Endodermal cell (in vitro differentiated cells): ENCODE results near the gene MAGEB6B. TPM values are rescaled to one million over a fixed set of nuclear protein-coding genes. Genes with fewer than 3 reads are reported as not detected.

Source experiments
- total RNA-seq, 2 donors: library from RNA; stranded (reverse); fragmentation: NEBNext Ultra II Directional in 1 of 2; extraction: Animal tissue kit (Norgen Biotek cat#: 25700) in 1 of 2; gene quantifications; 2 replicates in 1 of 2; 3 replicates in 1 of 2; pipeline ENCODE4 v1.2.1, GENCODE V29; 2021

MAGEB6B gene
- total RNA-seq, 2 donors from 2014 or later, result not detected

Other genes with a start within 250 kb of the MAGEB6B start
- not detected for gene MAGEB18, start 22.3 kb upstream of the MAGEB6B start, total RNA-seq
- gene MAGEB6, start 31.8 kb downstream of the MAGEB6B start, total RNA-seq, result not detected
- not detected for gene MAGEB5, start 55.6 kb downstream of the MAGEB6B start, total RNA-seq